Fibroblast of upper back skin (primary cell): Measurements from ENCODE around the gene TECPR2.
A peak's percentile ranks its signal among the peaks of the same experiment; 100 is the strongest.

ENCODE experiments used
- DNase-seq: peaks from one replicate; pipeline ENCODE4 v3.0.0-alpha.2; 2013

The TECPR2 gene

DNA sequence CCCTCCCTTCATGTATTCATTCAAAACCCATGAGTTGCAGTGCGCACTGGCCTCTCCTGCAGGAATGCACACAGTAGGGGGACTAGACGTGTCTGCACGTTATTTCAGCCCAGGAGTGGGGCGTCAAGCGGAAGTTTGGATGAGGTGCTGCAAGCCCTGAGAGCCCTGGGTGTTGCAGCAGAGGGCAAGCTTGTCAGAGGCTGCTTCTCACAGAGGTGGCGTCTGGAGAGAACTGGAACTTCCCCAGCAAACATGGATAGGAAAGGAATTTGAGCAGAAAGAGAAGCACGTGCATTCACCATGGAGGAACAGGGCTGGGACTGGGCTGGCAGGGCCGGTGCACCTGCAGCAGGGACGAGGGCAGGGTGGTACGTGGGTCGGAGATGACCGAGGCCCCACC, 64.9 kb downstream of the TECPR2 start:
- DNase-seq: no peak

- no peak for DNase-seq
These were observed 67.6 kb downstream of the TECPR2 start for GRCh38 chr14:102430212-102430908.

DNA sequence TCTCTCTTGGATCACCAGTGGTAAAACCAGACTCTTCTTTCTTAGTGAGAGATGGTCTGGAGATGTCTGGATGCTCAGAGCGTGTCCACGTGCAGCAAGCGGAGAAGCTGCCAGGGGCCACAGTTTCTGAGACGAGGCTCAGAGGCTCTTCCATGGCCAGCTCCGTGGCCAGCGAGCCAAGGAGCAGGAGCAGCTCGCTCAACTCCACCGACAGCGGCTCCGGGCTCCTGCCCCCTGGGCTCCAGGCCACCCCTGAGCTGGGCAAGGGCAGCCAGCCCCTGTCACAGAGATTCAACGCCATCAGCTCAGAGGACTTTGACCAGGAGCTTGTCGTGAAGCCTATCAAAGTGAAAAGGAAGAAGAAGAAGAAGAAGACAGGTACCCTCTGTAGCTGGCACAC, 69.0 kb downstream of the TECPR2 start:
- no peak for DNase-seq

GRCh38 chr14:102434647-102435175, 72.0 kb downstream of the TECPR2 start:
- DNase-seq: no peak

DNA sequence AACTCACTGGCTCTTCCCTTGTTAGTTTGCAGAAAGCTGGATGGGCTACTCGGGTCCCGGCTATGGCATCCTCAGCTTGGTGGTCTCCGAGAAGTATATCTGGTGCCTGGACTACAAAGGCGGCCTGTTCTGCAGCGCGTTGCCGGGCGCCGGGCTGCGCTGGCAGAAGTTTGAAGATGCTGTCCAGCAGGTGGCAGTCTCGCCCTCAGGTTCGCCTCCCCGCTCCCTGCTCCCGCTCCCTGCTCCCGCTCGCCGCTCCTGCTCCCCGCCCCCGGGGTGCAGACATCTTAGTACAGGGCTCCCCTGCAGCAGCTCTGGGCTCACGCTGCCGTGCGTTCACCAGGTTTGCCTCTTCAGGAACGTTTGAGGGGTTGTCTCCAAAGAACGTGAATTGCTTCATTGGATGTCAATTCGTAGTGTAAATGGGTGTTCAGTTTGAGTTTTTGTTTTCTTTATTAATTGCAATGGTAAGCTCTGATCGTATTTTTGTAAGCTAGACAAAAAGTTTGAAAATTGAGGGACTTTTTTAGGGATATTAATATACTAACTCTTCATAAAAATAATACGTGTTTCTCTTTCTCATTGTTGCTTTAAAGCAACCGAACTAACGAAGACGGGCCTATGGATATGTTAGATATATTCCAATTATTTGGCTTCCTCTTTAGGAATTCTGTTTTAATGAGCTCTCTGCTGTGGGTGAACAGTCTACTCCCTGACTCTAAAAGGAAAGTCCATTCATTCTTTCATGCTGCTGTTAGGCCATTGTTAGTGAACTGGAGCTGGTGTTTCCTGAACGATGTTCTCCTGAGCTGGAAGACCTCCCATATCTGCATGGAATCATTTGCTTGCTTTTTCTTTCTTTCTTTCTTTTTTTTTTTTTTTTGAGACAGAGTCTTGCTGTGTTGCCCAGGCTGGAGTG, 75.5 kb downstream of the TECPR2 start:
- peak; percentile 80 for DNase-seq

DNA sequence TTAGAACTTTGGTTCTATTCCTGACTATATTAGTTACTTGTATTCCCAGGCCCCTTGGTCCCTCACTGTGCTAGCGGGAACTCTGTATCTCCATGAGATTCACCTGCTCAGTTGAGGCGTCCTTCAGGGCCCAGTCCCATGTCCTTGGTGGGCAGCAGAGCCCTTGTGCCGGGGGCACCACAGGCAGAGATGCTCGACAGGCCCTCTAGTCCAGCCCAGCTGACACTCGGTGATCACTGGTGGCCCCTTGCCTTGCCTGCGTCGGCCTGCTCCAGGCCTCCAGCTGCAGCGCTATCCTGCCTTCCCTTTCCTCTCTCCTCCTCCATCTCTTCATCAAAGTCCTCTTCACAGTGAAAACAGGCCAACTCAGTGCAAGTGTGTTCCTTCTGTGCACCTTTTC, 76.8 kb downstream of the TECPR2 start:
- no peak for DNase-seq

- DNase-seq: no peak
These were observed 77.7 kb downstream of the TECPR2 start for GRCh38 chr14:102440392-102440791.

GRCh38 chr14:102442241-102443211, 79.8 kb downstream of the TECPR2 start:
- DNase-seq: no peak

GRCh38 chr14:102445066-102445465, 82.3 kb downstream of the TECPR2 start:
- DNase-seq: no peak

GRCh38 chr14:102445641-102446040, 82.9 kb downstream of the TECPR2 start:
- DNase-seq: no peak

DNA sequence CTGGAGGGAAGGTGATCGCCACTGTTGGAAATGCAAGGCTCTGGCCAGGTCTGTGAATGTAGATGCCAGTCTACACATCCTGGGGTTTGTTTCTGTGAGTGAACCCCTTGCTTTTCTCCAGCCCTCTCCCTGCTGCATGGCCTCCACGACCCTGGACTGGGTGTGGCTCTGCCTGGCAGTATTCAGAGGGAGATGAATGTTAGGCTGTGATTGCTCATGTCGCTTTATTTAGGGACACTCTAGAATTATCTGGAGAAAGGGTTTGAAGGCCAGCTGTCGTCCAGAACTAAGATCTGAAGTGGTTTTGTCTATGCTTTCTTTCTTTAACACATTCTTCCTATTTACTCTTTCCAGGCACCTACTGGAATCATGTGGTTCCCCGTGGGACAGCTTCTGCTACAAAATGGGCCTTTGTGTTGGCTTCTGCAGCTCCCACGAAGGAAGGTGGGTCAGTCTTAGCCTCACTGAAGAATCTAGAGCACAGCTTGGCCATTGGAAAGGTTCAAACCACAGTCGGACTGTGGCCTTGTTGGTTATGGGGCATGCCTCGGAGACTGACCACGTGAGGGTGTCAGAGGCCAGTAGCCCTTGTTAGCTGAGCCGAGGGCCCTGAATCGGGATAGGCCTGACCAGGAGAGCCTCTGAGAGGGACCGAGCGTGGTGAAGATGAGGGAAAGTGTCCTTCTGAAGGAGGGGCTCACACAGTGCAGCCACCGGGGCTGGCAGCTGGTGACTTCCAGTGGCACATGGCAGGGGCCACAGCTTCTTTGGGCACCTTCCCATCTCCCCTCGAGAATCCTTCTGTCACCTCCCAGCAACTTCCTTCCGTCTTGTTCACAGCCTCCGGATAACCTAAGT, 87.7 kb downstream of the TECPR2 start:
- no peak for DNase-seq

DNA sequence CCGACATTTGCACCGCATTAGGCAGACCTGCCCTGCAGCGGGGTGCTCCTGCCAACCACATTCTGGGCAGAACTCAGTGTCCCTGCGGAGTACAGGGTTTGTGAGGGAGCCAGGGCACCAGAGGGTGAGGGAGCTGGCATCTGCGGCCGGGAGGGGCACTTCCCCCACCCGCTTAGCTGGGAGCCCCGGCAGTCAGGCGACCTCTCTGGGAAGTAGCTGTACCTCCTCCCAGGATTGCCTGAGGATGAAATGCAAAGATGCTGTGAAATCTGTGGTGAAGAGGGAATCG, 88.3 kb downstream of the TECPR2 start:
- no peak for DNase-seq

GRCh38 chr14:102452302-102452701, 89.6 kb downstream of the TECPR2 start:
- no peak for DNase-seq

- no peak for DNase-seq
These were observed 92.0 kb downstream of the TECPR2 start for GRCh38 chr14:102454711-102455110.

GRCh38 chr14:102457509-102457908, 94.8 kb downstream of the TECPR2 start:
- DNase-seq: no peak

GRCh38 chr14:102461490-102462338, 99.0 kb downstream of the TECPR2 start:
- no peak for DNase-seq

GRCh38 chr14:102462391-102462790, 99.7 kb downstream of the TECPR2 start:
- DNase-seq: no peak

GRCh38 chr14:102464006-102464405, 101.3 kb downstream of the TECPR2 start:
- no peak for DNase-seq

GRCh38 chr14:102464846-102465341, 102.2 kb downstream of the TECPR2 start:
- DNase-seq: no peak

- DNase-seq: no peak
These were observed 106.5 kb downstream of the TECPR2 start for GRCh38 chr14:102469261-102469660.
